OCI-LY1 (cell line): ENCODE measurements around the gene ACE.

ENCODE experiments used
- H2AFZ ChIP-seq: fragments of 200-600 bp; sonication (generic), shearing (Covaris generic); 2 replicates; pipeline ENCODE4 v1.6.0; 2014; ENCODE audit warnings: antibody characterized with exemption, mild to moderate bottlenecking, low read length
- H3F3A ChIP-seq: fragments of 200-600 bp; sonication (generic), shearing (Covaris generic); 2 replicates; pipeline ENCODE4 v1.6.0; 2014; ENCODE audit warnings: mild to moderate bottlenecking, antibody characterized with exemption, low read length, moderate library complexity; ENCODE audit not compliant: insufficient read depth
- H3K27ac ChIP-seq: fragments of 200-600 bp; sonication (generic); 2 replicates; pipeline ENCODE4 v1.5.1; 2014; ENCODE audit warnings: low read length, mixed run types, mild to moderate bottlenecking, low read depth; ENCODE audit not compliant: poor library complexity, severe bottlenecking
- H3K27me3 ChIP-seq: fragments of 200-600 bp; sonication (generic); 2 replicates; pipeline ENCODE4 v1.6.0; 2014; ENCODE audit warnings: antibody characterized with exemption, mild to moderate bottlenecking, low read length, moderate library complexity; ENCODE audit not compliant: insufficient read depth
- H3K36me3 ChIP-seq: fragments of 200-600 bp; sonication (generic); 2 replicates; pipeline ENCODE4 v1.6.1; 2014; ENCODE audit warnings: mild to moderate bottlenecking, antibody characterized with exemption, low read length, moderate library complexity, mixed read lengths; ENCODE audit not compliant: insufficient read depth
- H3K4me1 ChIP-seq: fragments of 200-600 bp; sonication (generic); 2 replicates; pipeline ENCODE4 v1.5.1; 2014; ENCODE audit warnings: mild to moderate bottlenecking, low read length, moderate library complexity; ENCODE audit not compliant: insufficient read depth, severe bottlenecking
- H3K4me2 ChIP-seq: fragments of 200-600 bp; sonication (generic), shearing (Covaris generic); 2 replicates; pipeline ENCODE4 v1.6.1; 2014; ENCODE audit warnings: low read length
- H3K4me3 ChIP-seq: fragments of 200-600 bp; sonication (generic); 2 replicates; pipeline ENCODE4 v1.5.1; 2014; ENCODE audit warnings: low read length, low read depth, mild to moderate bottlenecking, mixed read lengths; ENCODE audit not compliant: poor library complexity, severe bottlenecking
- H3K79me2 ChIP-seq: fragments of 200-600 bp; shearing (Covaris generic); 2 replicates; pipeline ENCODE4 v1.6.1; 2016; ENCODE audit warnings: mixed run types, low read length, mixed read lengths; ENCODE audit not compliant: insufficient read depth
- H3K9ac ChIP-seq: fragments of 200-600 bp; sonication (generic), shearing (Covaris generic); 2 replicates; pipeline ENCODE4 v1.6.1; 2014; ENCODE audit warnings: mild to moderate bottlenecking, low read length, mixed read lengths
- H3K9me2 ChIP-seq: fragments of 200-600 bp; sonication (generic), shearing (Covaris generic); 2 replicates; pipeline ENCODE4 v1.6.1; 2014; ENCODE audit warnings: low read depth, mild to moderate bottlenecking, low read length, mixed read lengths
- H3K9me3 ChIP-seq: fragments of 200-600 bp; shearing (Covaris generic); 2 replicates; pipeline ENCODE4 v1.6.1; 2014; ENCODE audit warnings: low read length, mixed read lengths
- H4K20me1 ChIP-seq: fragments of 200-600 bp; sonication (generic), shearing (Covaris generic); 2 replicates; pipeline ENCODE4 v1.6.0; 2016; ENCODE audit warnings: mild to moderate bottlenecking, low read length; ENCODE audit not compliant: insufficient read depth
- EZH2 ChIP-seq: fragments of 200-600 bp; sonication (generic), shearing (Covaris generic); IDR thresholded peaks from 2 replicates; pipeline ENCODE4 v1.8.0; 2017; ENCODE audit warnings: borderline replicate concordance, mixed run types, mild to moderate bottlenecking, antibody characterized with exemption, low read length, moderate library complexity, mixed read lengths
- TF ChIP-seq, protein P1 (sequence below): fragments of 200-600 bp; sonication (generic), shearing (Covaris generic); IDR thresholded peaks from 2 replicates; pipeline ENCODE4 v1.5.1; 2017; ENCODE audit warnings: mild to moderate bottlenecking, antibody characterized with exemption, low read length, moderate library complexity, mixed read lengths

Gene ACE

DNA sequence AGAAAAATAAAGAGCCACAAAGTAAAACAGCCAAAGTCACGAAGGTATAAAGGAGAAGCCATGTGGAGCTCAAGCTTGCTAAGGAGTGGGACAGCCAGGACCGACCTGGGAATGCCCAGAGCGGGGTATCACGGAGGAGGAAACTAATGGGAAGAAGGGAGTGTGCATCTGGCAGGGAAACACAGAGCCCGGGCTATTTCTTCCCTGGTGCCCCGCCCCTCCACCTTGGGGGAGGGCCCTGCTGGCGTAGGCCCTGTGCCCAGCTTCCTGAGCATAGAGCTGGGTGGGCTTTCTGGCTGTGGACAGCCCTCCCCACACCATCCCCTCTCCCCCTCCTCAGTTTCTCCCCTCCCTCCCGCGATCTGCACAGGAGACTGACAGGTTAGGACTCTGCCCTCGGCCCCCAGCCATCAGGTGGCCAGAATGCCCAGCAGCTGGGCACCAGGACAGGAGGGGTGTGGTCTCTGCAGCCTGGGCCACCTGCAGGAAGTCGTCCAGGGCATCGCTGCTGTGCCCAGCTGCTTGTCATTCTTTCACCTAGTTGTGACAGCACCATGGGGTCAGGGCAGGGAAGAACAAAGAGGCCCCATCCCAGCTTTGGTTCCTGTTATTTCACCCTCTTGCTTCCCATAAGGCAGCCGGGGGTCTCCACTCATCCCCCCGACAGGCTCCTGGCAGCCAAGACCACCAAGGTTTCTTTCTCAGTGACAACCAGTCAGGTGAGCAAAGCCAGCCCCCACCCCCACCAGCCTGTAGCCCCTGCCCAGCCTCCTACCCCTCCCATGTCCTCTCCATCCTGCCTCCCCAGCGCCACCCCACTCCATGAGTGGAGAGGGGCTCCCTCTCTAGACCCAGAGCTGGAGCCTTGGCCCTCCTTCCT, 66.3 kb downstream of the ACE start:
- no peak overlapping the region for H3K4me2 ChIP-seq
- H2AFZ ChIP-seq, result no peak overlapping the region
- H3K27me3 ChIP-seq, result no peaks in the 10 kb centered on the region; the same call in 1 of the 2 replicates
- H4K20me1 ChIP-seq, result no peaks in the 10 kb centered on the region
- H3K9me2 ChIP-seq, result no peaks in the 10 kb centered on the region
- H3K9me3 ChIP-seq, result no peaks in the 10 kb centered on the region
- no peaks in the 10 kb centered on the region for H3F3A ChIP-seq
- TF ChIP-seq, protein P1, sequence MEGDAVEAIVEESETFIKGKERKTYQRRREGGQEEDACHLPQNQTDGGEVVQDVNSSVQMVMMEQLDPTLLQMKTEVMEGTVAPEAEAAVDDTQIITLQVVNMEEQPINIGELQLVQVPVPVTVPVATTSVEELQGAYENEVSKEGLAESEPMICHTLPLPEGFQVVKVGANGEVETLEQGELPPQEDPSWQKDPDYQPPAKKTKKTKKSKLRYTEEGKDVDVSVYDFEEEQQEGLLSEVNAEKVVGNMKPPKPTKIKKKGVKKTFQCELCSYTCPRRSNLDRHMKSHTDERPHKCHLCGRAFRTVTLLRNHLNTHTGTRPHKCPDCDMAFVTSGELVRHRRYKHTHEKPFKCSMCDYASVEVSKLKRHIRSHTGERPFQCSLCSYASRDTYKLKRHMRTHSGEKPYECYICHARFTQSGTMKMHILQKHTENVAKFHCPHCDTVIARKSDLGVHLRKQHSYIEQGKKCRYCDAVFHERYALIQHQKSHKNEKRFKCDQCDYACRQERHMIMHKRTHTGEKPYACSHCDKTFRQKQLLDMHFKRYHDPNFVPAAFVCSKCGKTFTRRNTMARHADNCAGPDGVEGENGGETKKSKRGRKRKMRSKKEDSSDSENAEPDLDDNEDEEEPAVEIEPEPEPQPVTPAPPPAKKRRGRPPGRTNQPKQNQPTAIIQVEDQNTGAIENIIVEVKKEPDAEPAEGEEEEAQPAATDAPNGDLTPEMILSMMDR, result no peak
- TF ChIP-seq EZH2, result no peak
- H3K4me1 ChIP-seq, result no peaks in the 10 kb centered on the region
- no peak overlapping the region for H3K4me3 ChIP-seq
- no peaks in the 10 kb centered on the region for H3K36me3 ChIP-seq
- H3K27ac ChIP-seq, result no peak overlapping the region
- no peak overlapping the region for H3K9ac ChIP-seq
- no peaks in the 10 kb centered on the region for H3K79me2 ChIP-seq

- Histone ChIP-seq H2AFZ (no peak overlapping the region), H3K9me3 (no peaks in the 10 kb centered on the region), H3K4me2 (no peak overlapping the region), H3K9ac (no peak overlapping the region), H4K20me1 (no peaks in the 10 kb centered on the region), H3K36me3 (no peaks in the 10 kb centered on the region), H3F3A (no peaks in the 10 kb centered on the region), H3K27me3 (no peaks in the 10 kb centered on the region; the same call in 1 of the 2 replicates), H3K79me2 (no peaks in the 10 kb centered on the region), H3K4me3 (no peak overlapping the region), H3K9me2 (no peaks in the 10 kb centered on the region), H3K27ac (no peak overlapping the region), H3K4me1 (peaks cover under 1% of the 10 kb centered on the region)
- TF ChIP-seq, protein P1, result no peak
- no peak for TF ChIP-seq EZH2
Measured at GRCh38 chr17:63543822-63544420, 67.1 kb downstream of the ACE start.

GRCh38 chr17:63544467-63545301, 67.8 kb downstream of the ACE start:
- H3K4me1 ChIP-seq, result peaks cover 8% of the 10 kb centered on the region

More at GRCh38 chr17:63544467-63545301, 67.8 kb downstream of the ACE start:
- Histone ChIP-seq H3F3A (no peaks in the 10 kb centered on the region), H2AFZ (no peak overlapping the region), H3K36me3 (no peaks in the 10 kb centered on the region), H3K27me3 (no peaks in the 10 kb centered on the region), H3K4me3 (no peak overlapping the region), H3K79me2 (no peaks in the 10 kb centered on the region), H3K9me3 (no peaks in the 10 kb centered on the region), H3K9me2 (no peaks in the 10 kb centered on the region), H3K27ac (no peak overlapping the region), H3K4me2 (no peak overlapping the region), H4K20me1 (no peaks in the 10 kb centered on the region), H3K9ac (no peak overlapping the region)
- TF ChIP-seq, protein P1, result no peak
- TF ChIP-seq EZH2, result no peak
